Measurements from ENCODE around the gene IL6. TPM values are rescaled to one million over a fixed set of nuclear protein-coding genes. Genes with fewer than 3 reads are reported as not detected.
"Not testable (repeated sequence)": the region's sequence is repeated elsewhere in the genome, so short reads cannot be mapped to it uniquely, and the experiment has no call there.

Gene IL6
- total and polyA plus RNA-seq, 4 donors: 6.9 to 112 (median 11.0) TPM

- ATAC-seq (ENCODE audit: low FRiP score): no peak
- 2% methylated on average over 2 of the region's 2 CpGs for WGBS, 2 donors
Observed at GRCh38 chr7:22688084-22688483, 38.9 kb upstream of the IL6 start.

GRCh38 chr7:22688934-22689333 lies 38.1 kb upstream of the IL6 start:
- DNase-seq; H3K4me3 ChIP-seq (ENCODE audit: low read length in 2 of 2); intact Hi-C loops (cut with DNase I); H3K36me3 ChIP-seq (ENCODE audit: control insufficient read depth in 1 of 2, insufficient read depth in 2 of 2, low read length in 1 of 2); H3K4me1 ChIP-seq (ENCODE audit: control insufficient read depth in 1 of 2, insufficient read depth in 2 of 2, low read length in 2 of 2); ATAC-seq (ENCODE audit: low FRiP score); H3K27ac ChIP-seq (ENCODE audit: low read depth in 1 of 2, low read length in 2 of 2); H3K27me3 ChIP-seq (ENCODE audit: control insufficient read depth in 1 of 2, insufficient read depth in 2 of 2, low read length in 1 of 2); H3K9me3 ChIP-seq (ENCODE audit: control insufficient read depth, low read length): not testable (repeated sequence)
- WGBS, 2 donors: 97% methylated on average over 8 of the region's 8 CpGs

More at GRCh38 chr7:22688084-22688483, 38.9 kb upstream of the IL6 start:
- no peak for DNase-seq
- H3K36me3 ChIP-seq (ENCODE audit: control insufficient read depth in 1 of 2, insufficient read depth in 2 of 2, low read length in 1 of 2): no peaks in the 10 kb centered on the region
- H3K4me1 ChIP-seq (ENCODE audit: control insufficient read depth in 1 of 2, insufficient read depth in 2 of 2, low read length in 2 of 2): peaks cover 0 to 3% of the 10 kb centered on the region in 2 donors
- H3K27ac ChIP-seq (ENCODE audit: low read depth in 1 of 2, low read length in 2 of 2): no peak overlapping the region
- no peak overlapping the region for H3K4me3 ChIP-seq (ENCODE audit: low read length in 2 of 2)
- H3K27me3 ChIP-seq (ENCODE audit: control insufficient read depth in 1 of 2, insufficient read depth in 2 of 2, low read length in 1 of 2): no peaks in the 10 kb centered on the region
- intact Hi-C loops (cut with DNase I): no loop called here
- no peaks in the 10 kb centered on the region for H3K9me3 ChIP-seq (ENCODE audit: control insufficient read depth, low read length)

DNA sequence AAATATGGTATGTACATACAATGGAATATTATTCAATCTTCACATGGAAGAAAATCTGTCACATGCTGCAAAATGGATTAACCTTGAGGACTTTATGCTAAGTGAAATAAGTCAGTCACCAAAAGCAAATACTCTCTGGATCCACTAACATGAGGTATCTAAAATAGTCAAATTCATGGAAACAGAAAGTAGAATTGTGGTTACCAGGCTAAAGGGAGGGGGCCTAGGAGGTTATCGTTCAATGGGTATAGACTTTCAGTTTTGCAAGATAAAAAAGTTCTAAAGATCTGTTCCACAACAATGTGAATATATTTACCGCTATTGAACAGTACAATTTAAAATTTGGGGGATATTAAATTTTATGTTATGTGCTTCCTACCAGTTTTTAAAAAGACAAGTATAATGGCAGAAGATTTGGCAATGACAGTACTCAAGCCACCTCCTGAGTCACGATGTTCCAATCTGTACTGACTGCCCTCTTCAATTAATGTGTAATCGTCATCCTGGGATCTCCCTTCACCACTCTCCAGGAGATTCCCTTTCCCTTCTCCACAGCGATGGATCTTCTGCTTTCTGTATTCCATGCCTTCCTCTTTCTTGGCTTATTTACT lies 32.3 kb upstream of the IL6 start:
- no peaks in the 10 kb centered on the region for H3K4me1 ChIP-seq (ENCODE audit: control insufficient read depth in 1 of 2, insufficient read depth in 2 of 2, low read length in 2 of 2)
- no peak for ATAC-seq (ENCODE audit: low FRiP score)
- H3K9me3 ChIP-seq (ENCODE audit: control insufficient read depth, low read length): no peaks in the 10 kb centered on the region
- DNase-seq: no peak
- H3K36me3 ChIP-seq (ENCODE audit: control insufficient read depth in 1 of 2, insufficient read depth in 2 of 2, low read length in 1 of 2): no peaks in the 10 kb centered on the region
- 92 to 96% methylated on average over 5 of the region's 5 CpGs for WGBS, 2 donors
- H3K4me3 ChIP-seq (ENCODE audit: low read length in 2 of 2): no peak overlapping the region
- no peaks in the 10 kb centered on the region for H3K27me3 ChIP-seq (ENCODE audit: control insufficient read depth in 1 of 2, insufficient read depth in 2 of 2, low read length in 1 of 2)
- intact Hi-C loops (cut with DNase I): no loop called here
- H3K27ac ChIP-seq (ENCODE audit: low read depth in 1 of 2, low read length in 2 of 2): no peak overlapping the region

DNA sequence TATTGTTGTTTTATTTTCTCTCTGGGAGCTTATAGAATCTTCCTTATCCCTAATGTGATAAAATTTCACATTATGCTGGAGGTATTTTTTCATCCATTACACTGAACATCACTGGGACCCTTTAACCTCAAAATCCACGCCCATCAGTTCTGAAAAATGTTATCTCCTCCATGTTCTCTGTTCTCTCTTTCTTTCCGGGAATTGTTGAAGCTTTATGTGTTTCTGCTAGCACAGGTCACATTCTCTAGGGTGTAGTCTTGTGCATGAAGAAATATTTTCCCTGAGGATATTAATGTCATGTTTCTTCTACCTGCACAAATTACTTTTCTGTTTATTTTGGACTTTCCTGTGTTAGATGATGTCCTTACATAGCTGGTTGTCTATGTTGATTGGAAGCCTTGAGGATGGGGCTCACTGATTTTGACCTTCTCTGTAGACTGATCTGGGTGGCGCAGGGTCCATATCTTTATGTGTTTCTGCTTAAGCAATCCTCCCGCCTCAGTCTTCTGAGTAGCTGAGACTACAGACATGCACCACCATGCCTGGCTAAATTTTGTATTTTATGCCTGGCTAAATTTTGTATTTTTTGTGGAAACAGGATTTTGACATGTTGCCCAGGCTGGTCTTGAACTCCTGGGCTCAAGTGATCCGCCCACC lies 31.4 kb upstream of the IL6 start:
- no peak for ATAC-seq (ENCODE audit: low FRiP score)
- 94% methylated on average over 5 of the region's 5 CpGs for WGBS, 2 donors
- H3K27ac ChIP-seq (ENCODE audit: low read depth in 1 of 2, low read length in 2 of 2): no peak overlapping the region

GRCh38 chr7:22696541-22697228 lies 30.3 kb upstream of the IL6 start:
- ATAC-seq (ENCODE audit: low FRiP score) (no peak), DNase-seq (no peak)
- H3K27ac ChIP-seq (ENCODE audit: low read depth in 1 of 2, low read length in 2 of 2): no peak overlapping the region
- H3K27me3 ChIP-seq (ENCODE audit: control insufficient read depth in 1 of 2, insufficient read depth in 2 of 2, low read length in 1 of 2): no peaks in the 10 kb centered on the region
- intact Hi-C loops (cut with DNase I): no loop called here
- no peak overlapping the region for H3K4me3 ChIP-seq (ENCODE audit: low read length in 2 of 2)
- H3K9me3 ChIP-seq (ENCODE audit: control insufficient read depth, low read length): no peaks in the 10 kb centered on the region
- H3K4me1 ChIP-seq (ENCODE audit: control insufficient read depth in 1 of 2, insufficient read depth in 2 of 2, low read length in 2 of 2): no peaks in the 10 kb centered on the region
- 76 to 80% methylated on average over 4 of the region's 4 CpGs for WGBS, 2 donors
- H3K36me3 ChIP-seq (ENCODE audit: control insufficient read depth in 1 of 2, insufficient read depth in 2 of 2, low read length in 1 of 2): no peaks in the 10 kb centered on the region

More for the DNA sequence above, 31.4 kb upstream of the IL6 start:
- no peaks in the 10 kb centered on the region for H3K27me3 ChIP-seq (ENCODE audit: control insufficient read depth in 1 of 2, insufficient read depth in 2 of 2, low read length in 1 of 2)
- DNase-seq: no peak
- no peak overlapping the region for H3K4me3 ChIP-seq (ENCODE audit: low read length in 2 of 2)
- no peaks in the 10 kb centered on the region for H3K4me1 ChIP-seq (ENCODE audit: control insufficient read depth in 1 of 2, insufficient read depth in 2 of 2, low read length in 2 of 2)
- no peaks in the 10 kb centered on the region for H3K9me3 ChIP-seq (ENCODE audit: control insufficient read depth, low read length)
- no peaks in the 10 kb centered on the region for H3K36me3 ChIP-seq (ENCODE audit: control insufficient read depth in 1 of 2, insufficient read depth in 2 of 2, low read length in 1 of 2)
- intact Hi-C loops (cut with DNase I): no loop called here

DNA sequence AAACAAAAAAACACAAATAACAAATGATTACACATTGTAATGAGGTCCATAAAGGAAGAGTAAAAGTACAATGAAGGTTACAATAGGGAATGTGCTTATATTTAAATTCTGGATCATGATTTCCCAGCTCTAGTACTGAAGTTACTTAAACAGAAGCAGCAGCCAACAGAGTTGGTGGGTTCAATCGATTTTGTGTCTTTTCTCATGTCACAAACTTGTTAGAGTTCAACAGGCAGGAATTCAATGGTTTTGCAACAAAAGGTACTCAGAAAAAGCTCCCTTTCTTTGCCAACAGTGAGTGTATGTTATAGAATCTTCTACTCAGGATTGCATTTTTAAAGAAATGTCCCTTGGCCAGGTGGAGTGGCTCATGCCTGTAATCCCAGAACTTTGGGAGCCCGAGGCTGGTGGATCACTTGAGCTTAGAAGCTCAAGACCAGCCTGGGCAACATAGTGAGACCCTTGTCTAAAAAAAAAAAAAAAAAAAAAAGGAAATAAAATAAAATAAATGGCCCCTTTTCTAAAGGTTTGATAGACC lies 29.6 kb upstream of the IL6 start:
- no peaks in the 10 kb centered on the region for H3K27me3 ChIP-seq (ENCODE audit: control insufficient read depth in 1 of 2, insufficient read depth in 2 of 2, low read length in 1 of 2)
- no peaks in the 10 kb centered on the region for H3K36me3 ChIP-seq (ENCODE audit: control insufficient read depth in 1 of 2, insufficient read depth in 2 of 2, low read length in 1 of 2)
- no peak overlapping the region for H3K27ac ChIP-seq (ENCODE audit: low read depth in 1 of 2, low read length in 2 of 2)
- ATAC-seq (ENCODE audit: low FRiP score): no peak
- 87 to 88% methylated on average over 2 of the region's 2 CpGs for WGBS, 2 donors
- intact Hi-C loops (cut with DNase I): no loop called here
- no peaks in the 10 kb centered on the region for H3K4me1 ChIP-seq (ENCODE audit: control insufficient read depth in 1 of 2, insufficient read depth in 2 of 2, low read length in 2 of 2)
- DNase-seq: no peak
- H3K9me3 ChIP-seq (ENCODE audit: control insufficient read depth, low read length): no peaks in the 10 kb centered on the region
- no peak overlapping the region for H3K4me3 ChIP-seq (ENCODE audit: low read length in 2 of 2)

DNA sequence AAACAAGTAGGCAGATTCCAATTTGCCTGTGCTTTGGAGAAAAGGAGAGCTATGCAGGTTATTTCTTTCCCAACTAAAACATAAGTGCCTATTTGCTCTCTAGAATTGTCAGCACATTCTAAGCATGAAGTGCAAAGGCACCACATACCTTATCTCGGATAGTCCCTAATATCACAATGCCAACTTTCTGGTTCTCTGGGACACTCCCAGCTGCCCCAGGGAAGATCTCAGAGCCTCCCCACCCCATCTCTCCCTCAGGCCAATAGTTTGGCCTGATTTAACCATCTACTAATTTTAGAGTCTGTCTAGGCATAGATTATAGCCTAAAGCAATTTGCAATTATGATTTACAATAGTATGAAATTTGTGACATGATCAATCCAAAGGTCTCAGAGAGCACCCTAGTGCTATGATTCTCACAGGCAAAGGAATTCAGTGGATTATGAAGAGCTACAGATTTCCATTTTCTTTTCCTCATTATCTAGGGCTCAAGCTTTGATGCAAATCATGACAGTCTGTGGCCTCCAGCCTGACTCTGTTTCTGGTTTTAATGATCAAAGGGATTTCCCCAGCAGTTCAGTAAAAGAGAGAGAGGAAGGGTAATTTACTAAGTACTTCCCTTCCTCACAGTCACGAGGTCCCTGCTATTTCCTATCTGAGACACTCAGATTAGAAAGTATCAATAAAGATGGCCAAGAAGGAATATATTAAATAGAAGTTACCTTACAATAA lies 29.0 kb upstream of the IL6 start:
- Histone ChIP-seq H3K9me3 (ENCODE audit: control insufficient read depth, low read length) (no peaks in the 10 kb centered on the region), H3K27ac (ENCODE audit: low read depth in 1 of 2, low read length in 2 of 2) (no peak overlapping the region), H3K4me1 (ENCODE audit: control insufficient read depth in 1 of 2, insufficient read depth in 2 of 2, low read length in 2 of 2) (no peaks in the 10 kb centered on the region), H3K4me3 (ENCODE audit: low read length in 2 of 2) (no peak overlapping the region), H3K27me3 (ENCODE audit: control insufficient read depth in 1 of 2, insufficient read depth in 2 of 2, low read length in 1 of 2) (no peaks in the 10 kb centered on the region), H3K36me3 (ENCODE audit: control insufficient read depth in 1 of 2, insufficient read depth in 2 of 2, low read length in 1 of 2) (no peaks in the 10 kb centered on the region)
- DNase-seq (no peak), ATAC-seq (ENCODE audit: low FRiP score) (no peak)
- 73% methylated on average over 2 of the region's 2 CpGs for WGBS, 2 donors
- intact Hi-C loops (cut with DNase I): no loop called here

DNA sequence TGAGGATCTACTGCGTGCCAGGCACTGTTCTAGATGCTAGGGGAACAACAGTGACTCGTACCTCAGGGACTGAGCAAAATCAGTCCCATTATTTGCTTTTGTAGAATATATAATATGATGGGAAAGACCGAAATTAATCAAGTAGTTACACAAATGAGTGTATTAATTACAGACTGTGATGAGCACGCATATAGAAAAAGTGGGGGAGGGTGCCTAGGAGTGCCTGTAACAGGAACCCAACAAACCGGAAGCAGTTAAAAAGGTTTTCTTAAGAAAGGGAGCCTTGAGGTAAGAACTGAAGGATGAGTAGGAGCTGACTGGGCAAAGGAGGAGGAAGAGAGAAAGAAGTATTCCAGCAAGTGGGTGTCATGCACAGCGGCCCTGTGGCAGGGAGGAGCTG lies 28.2 kb upstream of the IL6 start:
- Histone ChIP-seq H3K4me1 (ENCODE audit: control insufficient read depth in 1 of 2, insufficient read depth in 2 of 2, low read length in 2 of 2) (no peaks in the 10 kb centered on the region), H3K4me3 (ENCODE audit: low read length in 2 of 2) (no peak overlapping the region), H3K9me3 (ENCODE audit: control insufficient read depth, low read length) (no peaks in the 10 kb centered on the region), H3K27me3 (ENCODE audit: control insufficient read depth in 1 of 2, insufficient read depth in 2 of 2, low read length in 1 of 2) (no peaks in the 10 kb centered on the region), H3K27ac (ENCODE audit: low read depth in 1 of 2, low read length in 2 of 2) (no peak overlapping the region), H3K36me3 (ENCODE audit: control insufficient read depth in 1 of 2, insufficient read depth in 2 of 2, low read length in 1 of 2) (no peaks in the 10 kb centered on the region)
- ATAC-seq (ENCODE audit: low FRiP score) (no peak), DNase-seq (no peak)
- intact Hi-C loops (cut with DNase I): no loop called here
- 93 to 95% methylated on average over 5 to 6 of the region's 6 CpGs for WGBS, 2 donors
